HepG2 (cell line): Measurements from ENCODE around the gene POP7. TPM values are rescaled to one million over a fixed set of nuclear protein-coding genes. Genes with fewer than 3 reads are reported as not detected.

Experiments
- GLI4 ChIP-seq: sonication (generic); formaldehyde crosslinking; IDR thresholded peaks from 2 replicates; pipeline ENCODE4 v1.5.1; 2020; ENCODE audit warnings: missing genetic modification reagents, mild to moderate bottlenecking, moderate library complexity, borderline replicate concordance
- HNF4G ChIP-seq, 2 experiments: sonication (generic) in 1 of 2; formaldehyde crosslinking in 1 of 2; IDR thresholded peaks; 2 replicates each; pipeline versions ENCODE4 v1.4.0 to v1.6.1; 2011 to 2020; ENCODE audit warnings: borderline replicate concordance in 2 of 2, low read depth in 2 of 2, mild to moderate bottlenecking in 2 of 2, low read length in 1 of 2, missing genetic modification reagents in 1 of 2, moderate library complexity in 1 of 2
- HNRNPH1 ChIP-seq: fragments of 200-400 bp; formaldehyde crosslinking; optimal IDR thresholded peaks from 2 replicates; pipeline ENCODE3; 2017; ENCODE audit warnings: mild to moderate bottlenecking, low read depth, low read length
- ISL2 ChIP-seq: sonication (generic); formaldehyde crosslinking; IDR thresholded peaks from 2 replicates; pipeline ENCODE4 v1.5.0; 2020; ENCODE audit warnings: missing genetic modification reagents
- NKX3-1 ChIP-seq: sonication (generic); formaldehyde crosslinking; IDR thresholded peaks from 2 replicates; pipeline ENCODE4 v1.5.0; 2020; ENCODE audit warnings: missing genetic modification reagents
- SIX1 ChIP-seq: sonication (generic); formaldehyde crosslinking; IDR thresholded peaks from 2 replicates; pipeline ENCODE4 v1.4.0; 2020; ENCODE audit warnings: missing genetic modification reagents, borderline replicate concordance
- SMAD3 ChIP-seq: sonication (generic); formaldehyde crosslinking; IDR thresholded peaks from 2 replicates; pipeline ENCODE4 v1.4.0; 2020; ENCODE audit warnings: missing genetic modification reagents
- TCF7L2 ChIP-seq: IDR thresholded peaks from 2 replicates; pipeline ENCODE4 v1.6.1; 2011; ENCODE audit warnings: mild to moderate bottlenecking, low read depth, low read length, moderate library complexity
- TGIF2 ChIP-seq: IDR thresholded peaks from 2 replicates; pipeline ENCODE4 v1.6.1; 2016; ENCODE audit warnings: control low read depth, missing compliant biosample characterization
- TRAFD1 ChIP-seq: sonication (generic); formaldehyde crosslinking; IDR thresholded peaks from 2 replicates; pipeline ENCODE4 v1.5.1; 2020; ENCODE audit warnings: missing genetic modification reagents, mild to moderate bottlenecking, borderline replicate concordance
- ZBTB8A ChIP-seq: sonication (generic); formaldehyde crosslinking; IDR thresholded peaks from 2 replicates; pipeline ENCODE4 v1.4.0; 2020; ENCODE audit warnings: mild to moderate bottlenecking, low read depth, missing genetic modification reagents, borderline replicate concordance
- ZNF121 ChIP-seq: sonication (generic); formaldehyde crosslinking; IDR thresholded peaks from 2 replicates; pipeline ENCODE4 v1.5.0; 2020; ENCODE audit warnings: mild to moderate bottlenecking, missing genetic modification reagents
- ZNF484 ChIP-seq: sonication (generic); formaldehyde crosslinking; IDR thresholded peaks from 2 replicates; pipeline ENCODE4 v1.5.1; 2020; ENCODE audit warnings: mild to moderate bottlenecking, low read depth, missing genetic modification reagents, borderline replicate concordance
- ZNF547 ChIP-seq: sonication (generic); formaldehyde crosslinking; IDR thresholded peaks from 2 replicates; pipeline ENCODE4 v1.5.1; 2020; ENCODE audit warnings: mild to moderate bottlenecking, missing genetic modification reagents
- ZNF839 ChIP-seq: sonication (generic); formaldehyde crosslinking; IDR thresholded peaks from 2 replicates; pipeline ENCODE4 v1.4.0; 2020; ENCODE audit warnings: missing genetic modification reagents, mild to moderate bottlenecking, borderline replicate concordance
- ZNF878 ChIP-seq: sonication (generic); formaldehyde crosslinking; IDR thresholded peaks from 2 replicates; pipeline ENCODE4 v1.8.1; 2023; ENCODE audit warnings: mild to moderate bottlenecking, missing genetic modification reagents, moderate library complexity
- polyA plus RNA-seq, 8 experiments: library from polyadenylated mRNA; depleted of rRNA in 3 of 8; stranded (reverse) in 7 of 8; unstranded in 1 of 8; fragments of >200 nt; fragmentation: Illumina TruSeq in 4 of 8; extraction: Trizol in 4 of 8; gene quantifications; 2 replicates each; pipeline versions ENCODE4 v1.2.1 to v1.2.3, GENCODE V29; 2011 to 2016; ENCODE audit warnings: low read depth in 4 of 8, missing spikeins in 1 of 8, mixed read lengths in 1 of 8; ENCODE audit not compliant: insufficient read depth in 1 of 8
- total RNA-seq, 5 experiments: library from RNA; depleted of rRNA; stranded (reverse); fragments of >200 nt; fragmentation: Illumina TruSeq; extraction: Trizol; gene quantifications; 2 replicates each; pipeline ENCODE4 v1.2.3, GENCODE V29; 2016; ENCODE audit warnings: low read depth in 1 of 5
- TF ChIP-seq, protein P1 (sequence below): sonication (generic); formaldehyde crosslinking; IDR thresholded peaks from 2 replicates; pipeline ENCODE4 v1.8.0; 2022; ENCODE audit warnings: missing genetic modification reagents, mild to moderate bottlenecking, moderate library complexity, borderline replicate concordance
- TF ChIP-seq, protein P2 (sequence below): sonication (generic); formaldehyde crosslinking; IDR thresholded peaks from 2 replicates; pipeline ENCODE4 v1.4.0; 2020; ENCODE audit warnings: missing genetic modification reagents
- TF ChIP-seq, protein P3 (sequence below): sonication (generic); formaldehyde crosslinking; IDR thresholded peaks from 2 replicates; pipeline ENCODE4 v1.4.0; 2020; ENCODE audit warnings: missing genetic modification reagents
- TF ChIP-seq, protein P4 (sequence below): sonication (generic); formaldehyde crosslinking; IDR thresholded peaks from 2 replicates; pipeline ENCODE4 v1.5.0; 2020; ENCODE audit warnings: missing genetic modification reagents

POP7 gene
- total and polyA plus RNA-seq, 2 of the 13 experiments (the other 11 are each of a cell fraction or from before 2014, with no cell fraction given) = 63.9 to 91.1 TPM

DNA sequence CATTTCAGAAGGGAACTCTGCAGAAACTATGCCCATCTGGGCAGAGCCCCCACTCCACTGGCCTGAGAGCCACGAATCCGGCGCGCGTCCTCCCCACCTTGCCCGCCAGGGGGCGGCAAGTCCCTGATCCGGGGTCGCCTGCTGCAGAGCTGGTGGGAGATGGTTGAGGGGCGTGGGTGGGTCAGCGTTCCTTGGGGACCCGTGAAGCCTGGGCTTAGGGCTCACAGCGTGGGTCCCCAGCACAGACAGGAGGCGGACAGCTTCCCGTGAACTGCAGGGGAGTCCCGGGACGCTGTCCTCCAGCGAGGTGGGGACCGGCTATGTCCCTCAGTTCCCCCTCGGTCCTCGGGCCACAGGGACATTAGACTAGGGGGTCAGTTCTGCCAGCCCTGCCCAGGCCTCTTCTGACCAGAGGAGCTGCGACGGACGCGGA, 585 bp upstream of the POP7 start (continued):
- TF ChIP-seq ZBTB8A = 0 out of 2 replicates have a peak, but pooled peaks have one; percentile 32
- no peak for TF ChIP-seq TCF7L2
- no peak for TF ChIP-seq HNRNPH1
- TF ChIP-seq ISL2 (CRISPR knock-in tag) = 0 out of 2 replicates have a peak, but pooled peaks have one; percentile 41
- TF ChIP-seq, protein P1, sequence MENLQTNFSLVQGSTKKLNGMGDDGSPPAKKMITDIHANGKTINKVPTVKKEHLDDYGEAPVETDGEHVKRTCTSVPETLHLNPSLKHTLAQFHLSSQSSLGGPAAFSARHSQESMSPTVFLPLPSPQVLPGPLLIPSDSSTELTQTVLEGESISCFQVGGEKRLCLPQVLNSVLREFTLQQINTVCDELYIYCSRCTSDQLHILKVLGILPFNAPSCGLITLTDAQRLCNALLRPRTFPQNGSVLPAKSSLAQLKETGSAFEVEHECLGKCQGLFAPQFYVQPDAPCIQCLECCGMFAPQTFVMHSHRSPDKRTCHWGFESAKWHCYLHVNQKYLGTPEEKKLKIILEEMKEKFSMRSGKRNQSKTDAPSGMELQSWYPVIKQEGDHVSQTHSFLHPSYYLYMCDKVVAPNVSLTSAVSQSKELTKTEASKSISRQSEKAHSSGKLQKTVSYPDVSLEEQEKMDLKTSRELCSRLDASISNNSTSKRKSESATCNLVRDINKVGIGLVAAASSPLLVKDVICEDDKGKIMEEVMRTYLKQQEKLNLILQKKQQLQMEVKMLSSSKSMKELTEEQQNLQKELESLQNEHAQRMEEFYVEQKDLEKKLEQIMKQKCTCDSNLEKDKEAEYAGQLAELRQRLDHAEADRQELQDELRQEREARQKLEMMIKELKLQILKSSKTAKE (CRISPR knock-in tag) = peak; percentile 17; the same call in 1 of the 2 replicates
- peak; percentile 92; the same call in 1 of the 2 replicates for TF ChIP-seq ZNF547 (CRISPR knock-in tag)
- TF ChIP-seq SIX1 (CRISPR knock-in tag) = peak; percentile 22; the same call in 1 of the 2 replicates
- TF ChIP-seq, protein P2, sequence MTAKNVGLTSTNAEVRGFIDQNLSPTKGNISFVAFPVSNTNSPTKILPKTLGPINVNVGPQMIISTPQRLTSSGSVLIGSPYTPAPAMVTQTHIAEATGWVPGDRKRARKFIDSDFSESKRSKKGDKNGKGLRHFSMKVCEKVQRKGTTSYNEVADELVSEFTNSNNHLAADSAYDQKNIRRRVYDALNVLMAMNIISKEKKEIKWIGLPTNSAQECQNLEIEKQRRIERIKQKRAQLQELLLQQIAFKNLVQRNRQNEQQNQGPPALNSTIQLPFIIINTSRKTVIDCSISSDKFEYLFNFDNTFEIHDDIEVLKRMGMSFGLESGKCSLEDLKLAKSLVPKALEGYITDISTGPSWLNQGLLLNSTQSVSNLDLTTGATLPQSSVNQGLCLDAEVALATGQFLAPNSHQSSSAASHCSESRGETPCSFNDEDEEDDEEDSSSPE = no peak
- TF ChIP-seq HNF4G (IDR thresholded peaks at IDR 0.05; ENCODE audit: borderline replicate concordance, low read depth, low read length) = no peak
- TF ChIP-seq HNF4G (CRISPR knock-in tag; IDR thresholded peaks at IDR 0.05; ENCODE audit: borderline replicate concordance, low read depth) = no peak
- TF ChIP-seq, protein P3, sequence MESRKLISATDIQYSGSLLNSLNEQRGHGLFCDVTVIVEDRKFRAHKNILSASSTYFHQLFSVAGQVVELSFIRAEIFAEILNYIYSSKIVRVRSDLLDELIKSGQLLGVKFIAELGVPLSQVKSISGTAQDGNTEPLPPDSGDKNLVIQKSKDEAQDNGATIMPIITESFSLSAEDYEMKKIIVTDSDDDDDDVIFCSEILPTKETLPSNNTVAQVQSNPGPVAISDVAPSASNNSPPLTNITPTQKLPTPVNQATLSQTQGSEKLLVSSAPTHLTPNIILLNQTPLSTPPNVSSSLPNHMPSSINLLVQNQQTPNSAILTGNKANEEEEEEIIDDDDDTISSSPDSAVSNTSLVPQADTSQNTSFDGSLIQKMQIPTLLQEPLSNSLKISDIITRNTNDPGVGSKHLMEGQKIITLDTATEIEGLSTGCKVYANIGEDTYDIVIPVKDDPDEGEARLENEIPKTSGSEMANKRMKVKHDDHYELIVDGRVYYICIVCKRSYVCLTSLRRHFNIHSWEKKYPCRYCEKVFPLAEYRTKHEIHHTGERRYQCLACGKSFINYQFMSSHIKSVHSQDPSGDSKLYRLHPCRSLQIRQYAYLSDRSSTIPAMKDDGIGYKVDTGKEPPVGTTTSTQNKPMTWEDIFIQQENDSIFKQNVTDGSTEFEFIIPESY (CRISPR knock-in tag) = 0 out of 2 replicates have a peak, but pooled peaks have one; percentile 22
- TF ChIP-seq TRAFD1 = 0 out of 2 replicates have a peak, but pooled peaks have one; percentile 31
- TF ChIP-seq SMAD3 (CRISPR knock-in tag) = no peak
- TF ChIP-seq ZNF839 (CRISPR knock-in tag) = peak; percentile 11; the same call in 1 of the 2 replicates
- TF ChIP-seq GLI4 = 0 out of 2 replicates have a peak, but pooled peaks have one; percentile 90
- peak; percentile 87; the same call in 1 of the 2 replicates for TF ChIP-seq ZNF484
- TF ChIP-seq ZNF878 = 0 out of 2 replicates have a peak, but pooled peaks have one; percentile 4
- TF ChIP-seq ZNF121 (CRISPR knock-in tag) = no peak; the same call in 1 of the 2 replicates
- TF ChIP-seq, protein P4, sequence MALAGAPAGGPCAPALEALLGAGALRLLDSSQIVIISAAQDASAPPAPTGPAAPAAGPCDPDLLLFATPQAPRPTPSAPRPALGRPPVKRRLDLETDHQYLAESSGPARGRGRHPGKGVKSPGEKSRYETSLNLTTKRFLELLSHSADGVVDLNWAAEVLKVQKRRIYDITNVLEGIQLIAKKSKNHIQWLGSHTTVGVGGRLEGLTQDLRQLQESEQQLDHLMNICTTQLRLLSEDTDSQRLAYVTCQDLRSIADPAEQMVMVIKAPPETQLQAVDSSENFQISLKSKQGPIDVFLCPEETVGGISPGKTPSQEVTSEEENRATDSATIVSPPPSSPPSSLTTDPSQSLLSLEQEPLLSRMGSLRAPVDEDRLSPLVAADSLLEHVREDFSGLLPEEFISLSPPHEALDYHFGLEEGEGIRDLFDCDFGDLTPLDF (CRISPR knock-in tag) = no peak
- 0 out of 2 replicates have a peak, but pooled peaks have one; percentile 22 for TF ChIP-seq TGIF2 (CRISPR knock-in tag)
- no peak for TF ChIP-seq NKX3-1 (CRISPR knock-in tag)
